GM15510 (cell line): Measurements from ENCODE around the gene EFHC1.

Source experiments
- POLR2A ChIP-seq: IDR thresholded peaks from 3 replicates; pipeline ENCODE4 v1.6.1; 2011; ENCODE audit warnings: borderline replicate concordance; ENCODE audit not compliant: insufficient read length; ENCODE audit errors: extremely low read depth

EFHC1 gene

GRCh38 chr6:52516269-52516668 lies 96.1 kb downstream of the EFHC1 start:
- no peak for TF ChIP-seq POLR2A

GRCh38 chr6:52516943-52517342 lies 96.8 kb downstream of the EFHC1 start:
- TF ChIP-seq POLR2A = no peak

GRCh38 chr6:52517502-52518278 lies 97.5 kb downstream of the EFHC1 start:
- TF ChIP-seq POLR2A = no peak

GRCh38 chr6:52518279-52518945 lies 98.3 kb downstream of the EFHC1 start:
- no peak for TF ChIP-seq POLR2A

- TF ChIP-seq POLR2A = no peak
Measured at GRCh38 chr6:52519618-52520017, 99.5 kb downstream of the EFHC1 start.

- no peak for TF ChIP-seq POLR2A
Measured at GRCh38 chr6:52522151-52522626, 102.0 kb downstream of the EFHC1 start.

- TF ChIP-seq POLR2A = no peak
Measured at GRCh38 chr6:52522655-52523054, 102.5 kb downstream of the EFHC1 start.

- TF ChIP-seq POLR2A = no peak
Measured at GRCh38 chr6:52523378-52524142, 103.4 kb downstream of the EFHC1 start.

GRCh38 chr6:52524918-52525317 lies 104.8 kb downstream of the EFHC1 start:
- no peak for TF ChIP-seq POLR2A

- no peak for TF ChIP-seq POLR2A
Measured at GRCh38 chr6:52526634-52527033, 106.5 kb downstream of the EFHC1 start.

- TF ChIP-seq POLR2A = no peak
Measured at GRCh38 chr6:52527436-52527835, 107.3 kb downstream of the EFHC1 start.

GRCh38 chr6:52529311-52529710 lies 109.2 kb downstream of the EFHC1 start:
- TF ChIP-seq POLR2A = no peak

- TF ChIP-seq POLR2A = no peak
Measured at GRCh38 chr6:52530351-52530750, 110.2 kb downstream of the EFHC1 start.

- no peak for TF ChIP-seq POLR2A
Measured at GRCh38 chr6:52531396-52531795, 111.3 kb downstream of the EFHC1 start.

GRCh38 chr6:52531834-52532233 lies 111.7 kb downstream of the EFHC1 start:
- no peak for TF ChIP-seq POLR2A

GRCh38 chr6:52532457-52532856 lies 112.3 kb downstream of the EFHC1 start:
- TF ChIP-seq POLR2A = no peak

GRCh38 chr6:52533491-52533890 lies 113.3 kb downstream of the EFHC1 start:
- no peak for TF ChIP-seq POLR2A
